GM12801 (cell line): ENCODE data around the gene ARHGAP11A.
"Not testable (repeated sequence)": the region's sequence is repeated elsewhere in the genome, so short reads cannot be mapped to it uniquely, and the experiment has no call there.

Experiments
- TF ChIP-seq, protein P1 (sequence below): IDR thresholded peaks from one replicate; pipeline ENCODE4 v1.5.1; 2011; ENCODE audit warnings: control low read depth; ENCODE audit not compliant: insufficient read length; ENCODE audit errors: extremely low read depth

Gene ARHGAP11A, protein sequence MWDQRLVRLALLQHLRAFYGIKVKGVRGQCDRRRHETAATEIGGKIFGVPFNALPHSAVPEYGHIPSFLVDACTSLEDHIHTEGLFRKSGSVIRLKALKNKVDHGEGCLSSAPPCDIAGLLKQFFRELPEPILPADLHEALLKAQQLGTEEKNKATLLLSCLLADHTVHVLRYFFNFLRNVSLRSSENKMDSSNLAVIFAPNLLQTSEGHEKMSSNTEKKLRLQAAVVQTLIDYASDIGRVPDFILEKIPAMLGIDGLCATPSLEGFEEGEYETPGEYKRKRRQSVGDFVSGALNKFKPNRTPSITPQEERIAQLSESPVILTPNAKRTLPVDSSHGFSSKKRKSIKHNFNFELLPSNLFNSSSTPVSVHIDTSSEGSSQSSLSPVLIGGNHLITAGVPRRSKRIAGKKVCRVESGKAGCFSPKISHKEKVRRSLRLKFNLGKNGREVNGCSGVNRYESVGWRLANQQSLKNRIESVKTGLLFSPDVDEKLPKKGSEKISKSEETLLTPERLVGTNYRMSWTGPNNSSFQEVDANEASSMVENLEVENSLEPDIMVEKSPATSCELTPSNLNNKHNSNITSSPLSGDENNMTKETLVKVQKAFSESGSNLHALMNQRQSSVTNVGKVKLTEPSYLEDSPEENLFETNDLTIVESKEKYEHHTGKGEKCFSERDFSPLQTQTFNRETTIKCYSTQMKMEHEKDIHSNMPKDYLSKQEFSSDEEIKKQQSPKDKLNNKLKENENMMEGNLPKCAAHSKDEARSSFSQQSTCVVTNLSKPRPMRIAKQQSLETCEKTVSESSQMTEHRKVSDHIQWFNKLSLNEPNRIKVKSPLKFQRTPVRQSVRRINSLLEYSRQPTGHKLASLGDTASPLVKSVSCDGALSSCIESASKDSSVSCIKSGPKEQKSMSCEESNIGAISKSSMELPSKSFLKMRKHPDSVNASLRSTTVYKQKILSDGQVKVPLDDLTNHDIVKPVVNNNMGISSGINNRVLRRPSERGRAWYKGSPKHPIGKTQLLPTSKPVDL

GRCh38 chr15:32615051-32615870, at the start of gene ARHGAP11A:
Gene ARHGAP11A (plus strand): TSS chr15:32615504. CDS start chr15:32616212, 708 bp downstream.
- TF ChIP-seq, protein P1, sequence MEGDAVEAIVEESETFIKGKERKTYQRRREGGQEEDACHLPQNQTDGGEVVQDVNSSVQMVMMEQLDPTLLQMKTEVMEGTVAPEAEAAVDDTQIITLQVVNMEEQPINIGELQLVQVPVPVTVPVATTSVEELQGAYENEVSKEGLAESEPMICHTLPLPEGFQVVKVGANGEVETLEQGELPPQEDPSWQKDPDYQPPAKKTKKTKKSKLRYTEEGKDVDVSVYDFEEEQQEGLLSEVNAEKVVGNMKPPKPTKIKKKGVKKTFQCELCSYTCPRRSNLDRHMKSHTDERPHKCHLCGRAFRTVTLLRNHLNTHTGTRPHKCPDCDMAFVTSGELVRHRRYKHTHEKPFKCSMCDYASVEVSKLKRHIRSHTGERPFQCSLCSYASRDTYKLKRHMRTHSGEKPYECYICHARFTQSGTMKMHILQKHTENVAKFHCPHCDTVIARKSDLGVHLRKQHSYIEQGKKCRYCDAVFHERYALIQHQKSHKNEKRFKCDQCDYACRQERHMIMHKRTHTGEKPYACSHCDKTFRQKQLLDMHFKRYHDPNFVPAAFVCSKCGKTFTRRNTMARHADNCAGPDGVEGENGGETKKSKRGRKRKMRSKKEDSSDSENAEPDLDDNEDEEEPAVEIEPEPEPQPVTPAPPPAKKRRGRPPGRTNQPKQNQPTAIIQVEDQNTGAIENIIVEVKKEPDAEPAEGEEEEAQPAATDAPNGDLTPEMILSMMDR = not testable (repeated sequence)

GRCh38 chr15:32593151-32593550, 22.2 kb upstream of the ARHGAP11A start, which contains the start of gene GOLGA8N:
Gene GOLGA8N (plus strand): TSS chr15:32593456.
- TF ChIP-seq, protein P1 = not testable (repeated sequence)

- TF ChIP-seq, protein P1 = no peak
Observed at GRCh38 chr15:32636410-32636809, 21.1 kb downstream of the ARHGAP11A start.

DNA sequence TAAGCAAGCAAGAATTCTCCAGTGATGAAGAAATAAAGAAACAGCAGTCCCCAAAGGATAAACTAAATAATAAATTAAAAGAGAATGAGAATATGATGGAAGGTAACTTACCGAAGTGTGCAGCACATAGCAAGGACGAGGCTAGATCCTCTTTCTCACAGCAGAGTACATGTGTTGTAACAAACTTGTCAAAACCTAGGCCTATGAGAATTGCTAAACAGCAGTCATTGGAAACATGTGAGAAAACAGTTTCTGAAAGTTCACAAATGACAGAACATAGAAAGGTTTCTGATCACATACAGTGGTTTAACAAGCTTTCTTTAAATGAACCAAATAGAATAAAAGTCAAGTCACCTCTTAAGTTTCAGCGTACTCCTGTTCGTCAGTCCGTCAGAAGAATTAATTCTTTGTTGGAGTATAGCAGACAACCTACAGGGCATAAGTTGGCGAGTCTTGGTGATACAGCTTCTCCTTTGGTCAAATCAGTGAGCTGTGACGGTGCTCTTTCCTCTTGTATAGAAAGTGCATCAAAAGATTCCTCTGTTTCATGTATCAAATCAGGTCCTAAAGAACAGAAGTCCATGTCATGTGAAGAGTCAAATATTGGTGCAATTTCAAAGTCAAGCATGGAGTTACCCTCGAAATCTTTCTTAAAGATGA, 21.7 kb downstream of the ARHGAP11A start:
- TF ChIP-seq, protein P1 = no peak

- TF ChIP-seq, protein P1 = no peak
Observed at GRCh38 chr15:32637704-32638103, 22.4 kb downstream of the ARHGAP11A start.

GRCh38 chr15:32641517-32642059, 26.3 kb downstream of the ARHGAP11A start, which contains the start of gene SCG5:
Gene SCG5 (plus strand): TSS chr15:32641710. CDS start chr15:32643593, 1,883 bp downstream.
- TF ChIP-seq, protein P1 = no peak
